Vagina (tissue), 2 donors: ENCODE results near the gene TPPP3. TPM values are rescaled to one million over a fixed set of nuclear protein-coding genes. Genes with fewer than 3 reads are reported as not detected.

Experiments used
- DNase-seq, 2 donors: peaks; one replicate each; pipeline ENCODE4 v3.0.0-alpha.2; 2017; ENCODE audit errors: extremely low spot score in 2 of 2
- H3K27ac ChIP-seq: fragments of 200-600 bp; sonication (generic); one replicate; pipeline ENCODE4 v1.5.1; 2019
- H3K27me3 ChIP-seq: fragments of 200-600 bp; sonication (generic); one replicate; pipeline ENCODE4 v1.5.1; 2019
- H3K36me3 ChIP-seq, 2 donors: fragments of 200-600 bp; sonication (generic); one replicate each; pipeline ENCODE4 v1.5.1; 2017 to 2019
- H3K4me1 ChIP-seq: fragments of 200-600 bp; sonication (generic); one replicate; pipeline ENCODE4 v1.5.1; 2019
- H3K4me3 ChIP-seq, 2 donors: fragments of 200-600 bp; sonication (generic); 1 replicate in 1 of 2; 2 replicates in 1 of 2; pipeline ENCODE4 v1.5.1; 2016 to 2019
- H3K9me3 ChIP-seq: fragments of 200-600 bp; sonication (generic); one replicate; pipeline ENCODE4 v1.5.1; 2019
- CTCF ChIP-seq, 3 experiments: fragments of 450-650 bp in 2 of 3; fragments of 200-600 bp in 1 of 3; sonication (generic) in 1 of 3; IDR thresholded peaks; one replicate each; pipeline ENCODE4 v1.5.1; 2017 to 2019; ENCODE audit warnings: antibody characterized with exemption in 3 of 3, mild to moderate bottlenecking in 2 of 3, moderate library complexity in 2 of 3
- POLR2A ChIP-seq, 2 donors: fragments of 450-650 bp; IDR thresholded peaks; one replicate each; pipeline ENCODE4 v1.6.1; 2017; ENCODE audit warnings: antibody characterized with exemption in 2 of 2, mild to moderate bottlenecking in 2 of 2, moderate library complexity in 2 of 2
- POLR2AphosphoS5 ChIP-seq, 2 donors: sonication (generic); formaldehyde crosslinking; IDR thresholded peaks; one replicate each; pipeline ENCODE4 v1.9.0; 2017; ENCODE audit warnings: antibody characterized with exemption in 2 of 2, mild to moderate bottlenecking in 2 of 2, low read depth in 1 of 2; ENCODE audit not compliant: insufficient read depth in 1 of 2
- intact Hi-C: fragments of 100-400 bp; cut with DNase I; formaldehyde crosslinking; loops from one replicate; pipeline ENCODE4 v1.15.1; 2023
- total RNA-seq: library from RNA; depleted of rRNA; stranded (reverse); fragments of >200 nt; gene quantifications from one replicate; pipeline ENCODE4 v1.2.3, GENCODE V29; 2016

TPPP3 gene
- total RNA-seq, 1 donor from 2014 or later, result 28.2 TPM

GRCh38 chr16:67405336-67405735 is 12.0 kb upstream of the TPPP3 start:
- Histone ChIP-seq H3K36me3 (no peaks in the 10 kb centered on the region), H3K27ac (peak overlapping the region; percentile 91), H3K4me1 (peaks cover 57% of the 10 kb centered on the region), H3K9me3 (no peaks in the 10 kb centered on the region), H3K4me3 (no peak overlapping the region), H3K27me3 (no peaks in the 10 kb centered on the region)
- no peak for TF ChIP-seq POLR2AphosphoS5 (IDR thresholded peaks at IDR 0.05; ENCODE audit: insufficient read depth in 1 of 2, low read depth in 1 of 2)
- TF ChIP-seq CTCF (IDR thresholded peaks at IDR 0.05), result no peak
- TF ChIP-seq POLR2A (IDR thresholded peaks at IDR 0.05), result no peak
- intact Hi-C loops, result no loop called here
- no peak for DNase-seq

- H3K36me3 ChIP-seq, result no peaks in the 10 kb centered on the region
- H3K4me1 ChIP-seq, result peaks cover 56% of the 10 kb centered on the region
- TF ChIP-seq POLR2AphosphoS5 (IDR thresholded peaks at IDR 0.05; ENCODE audit: insufficient read depth in 1 of 2, low read depth in 1 of 2) (peak in 1 of 2 donors; percentile 88), CTCF (IDR thresholded peaks at IDR 0.05) (no peak)
- no peaks in the 10 kb centered on the region for H3K27me3 ChIP-seq
- no peak for DNase-seq
- H3K9me3 ChIP-seq, result no peaks in the 10 kb centered on the region
- H3K27ac ChIP-seq, result peak overlapping the region; percentile 91
- H3K4me3 ChIP-seq, result no peak overlapping the region
- intact Hi-C loops, result no loop called here
Measured at GRCh38 chr16:67404740-67405226, 11.5 kb upstream of the TPPP3 start.

GRCh38 chr16:67403976-67404555 is 10.8 kb upstream of the TPPP3 start:
- Histone ChIP-seq H3K27ac (peak overlapping the region; percentile 72), H3K9me3 (no peaks in the 10 kb centered on the region), H3K27me3 (no peaks in the 10 kb centered on the region), H3K4me1 (peaks cover 59% of the 10 kb centered on the region), H3K4me3 (no peak overlapping the region), H3K36me3 (no peaks in the 10 kb centered on the region)
- intact Hi-C loops, result no loop called here
- TF ChIP-seq POLR2A (IDR thresholded peaks at IDR 0.05), result no peak
- TF ChIP-seq CTCF (IDR thresholded peaks at IDR 0.05), result no peak
- no peak for TF ChIP-seq POLR2AphosphoS5 (IDR thresholded peaks at IDR 0.05; ENCODE audit: insufficient read depth in 1 of 2, low read depth in 1 of 2)
- DNase-seq, result no peak

GRCh38 chr16:67400901-67401300 is 7.6 kb upstream of the TPPP3 start:
- no peak for DNase-seq
- TF ChIP-seq POLR2AphosphoS5 (IDR thresholded peaks at IDR 0.05; ENCODE audit: insufficient read depth in 1 of 2, low read depth in 1 of 2) (no peak), POLR2A (IDR thresholded peaks at IDR 0.05) (no peak), CTCF (IDR thresholded peaks at IDR 0.05) (no peak)
- no peak overlapping the region for H3K27ac ChIP-seq
- no peaks in the 10 kb centered on the region for H3K36me3 ChIP-seq
- no peaks in the 10 kb centered on the region for H3K27me3 ChIP-seq
- H3K9me3 ChIP-seq, result no peaks in the 10 kb centered on the region
- intact Hi-C loops, result no loop called here
- peaks cover 66% of the 10 kb centered on the region for H3K4me1 ChIP-seq
- no peak overlapping the region for H3K4me3 ChIP-seq
